ENCODE measurements around the gene ARHGAP11B.
"Not testable (repeated sequence)": the region's sequence is repeated elsewhere in the genome, so short reads cannot be mapped to it uniquely, and the experiment has no call there.

Gene ARHGAP11B
- long read RNA-seq, donor 1, partial matches to known transcripts = 0 of 1 reads
- long read RNA-seq, donor 1, other reads (novel, unspliced or antisense) = 0 of 1 reads
- long read RNA-seq, donor 2 = 0 reads
- long read RNA-seq, donor 3 = 0 reads
- long read RNA-seq, donor 4 = 0 reads
- long read RNA-seq, donor 5 = 0 reads
- long read RNA-seq, donor 6 = 0 reads
- long read RNA-seq, donor 7 = 0 reads
- long read RNA-seq, donor 8 = 0 reads
- long read RNA-seq, donor 9 = 0 reads
- long read RNA-seq, donor 10 = 0 reads
- long read RNA-seq, donor 11 = 0 reads

- DNase-seq = peak; percentile 97
These were observed at the start of gene ARHGAP11B for GRCh38 chr15:30625436-30626193. TSS of gene ARHGAP11B (plus strand) at chr15:30626128.

DNA sequence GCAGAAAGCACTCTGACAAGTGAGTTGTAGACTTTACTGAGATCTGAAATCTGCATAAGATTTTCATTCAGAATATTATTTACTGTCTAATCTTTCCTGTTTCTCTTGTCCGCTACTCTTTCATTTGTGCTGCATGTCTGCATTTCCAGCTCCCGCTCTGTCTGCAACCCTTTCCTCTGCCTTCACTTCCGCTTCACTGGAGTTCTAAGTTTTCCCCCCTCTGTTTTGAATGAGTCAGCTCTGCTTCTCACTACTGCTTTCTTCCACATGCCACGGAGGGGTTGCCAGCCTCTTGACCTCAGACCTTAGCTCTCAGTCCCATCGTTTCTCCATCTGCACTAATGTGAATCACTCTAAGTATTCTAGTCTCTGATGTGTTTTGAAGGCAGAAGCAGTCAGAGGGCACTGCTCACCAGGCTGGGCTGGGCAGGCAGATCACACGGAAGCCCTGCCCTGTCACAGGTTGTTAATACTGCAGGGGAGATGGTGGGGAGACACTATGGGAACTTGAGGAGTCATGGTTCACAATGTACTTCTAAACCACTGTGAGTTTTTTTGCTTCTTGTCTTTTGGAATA is 46.4 kb upstream of the ARHGAP11B start:
- not testable (repeated sequence) for DNase-seq

DNA sequence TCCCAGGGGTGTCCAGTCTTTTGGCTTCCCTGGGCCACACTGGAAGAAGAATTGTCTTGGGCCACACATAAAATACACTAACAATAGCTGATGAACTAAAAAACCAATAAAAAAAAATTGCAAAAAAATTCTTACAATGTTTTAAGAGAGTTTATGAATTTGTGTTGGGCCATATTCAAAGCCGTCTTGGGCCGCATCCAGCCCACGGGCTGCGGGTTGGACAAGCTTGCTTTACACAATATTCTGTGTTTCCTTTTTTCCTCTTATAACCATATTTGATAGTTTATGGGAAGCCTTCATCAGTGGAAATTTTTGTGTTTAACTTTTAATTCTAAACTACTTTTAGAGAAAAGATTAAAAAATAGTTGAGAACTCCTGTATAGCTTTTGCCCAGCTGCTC is 45.2 kb upstream of the ARHGAP11B start:
- DNase-seq = not testable (repeated sequence)

- not testable (repeated sequence) for DNase-seq
These were observed 27.0 kb upstream of the ARHGAP11B start for GRCh38 chr15:30598953-30599352.

DNA sequence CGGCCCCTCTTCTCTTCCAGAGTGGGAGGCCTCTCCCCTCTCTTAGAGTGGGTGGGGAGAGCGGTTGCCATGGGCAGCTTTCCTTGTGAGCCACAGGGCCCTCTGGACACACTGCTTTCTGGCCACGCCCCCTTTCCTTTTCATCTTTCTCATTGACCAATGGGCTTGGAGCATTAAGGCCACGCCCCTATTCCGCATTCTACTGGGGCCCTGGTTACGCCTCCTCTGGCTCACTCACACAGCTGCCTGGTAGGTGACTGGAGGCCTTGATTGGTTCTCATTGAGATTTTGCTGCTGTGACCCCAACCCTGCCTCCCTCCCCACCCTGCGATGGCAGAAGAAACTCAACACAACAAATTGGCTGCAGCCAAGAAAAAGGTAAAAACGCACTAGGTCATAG is 22.1 kb upstream of the ARHGAP11B start, which contains the start of gene GOLGA8H:
Gene GOLGA8H (plus strand): TSS at position 233 of the 400 bp plus-strand sequence. CDS start 98 bp downstream, at position 331.
- not testable (repeated sequence) for DNase-seq

- DNase-seq = not testable (repeated sequence)
These were observed 13.7 kb upstream of the ARHGAP11B start for GRCh38 chr15:30612271-30612670.

GRCh38 chr15:30621342-30621741 is 4.6 kb upstream of the ARHGAP11B start:
- DNase-seq = not testable (repeated sequence)

DNA sequence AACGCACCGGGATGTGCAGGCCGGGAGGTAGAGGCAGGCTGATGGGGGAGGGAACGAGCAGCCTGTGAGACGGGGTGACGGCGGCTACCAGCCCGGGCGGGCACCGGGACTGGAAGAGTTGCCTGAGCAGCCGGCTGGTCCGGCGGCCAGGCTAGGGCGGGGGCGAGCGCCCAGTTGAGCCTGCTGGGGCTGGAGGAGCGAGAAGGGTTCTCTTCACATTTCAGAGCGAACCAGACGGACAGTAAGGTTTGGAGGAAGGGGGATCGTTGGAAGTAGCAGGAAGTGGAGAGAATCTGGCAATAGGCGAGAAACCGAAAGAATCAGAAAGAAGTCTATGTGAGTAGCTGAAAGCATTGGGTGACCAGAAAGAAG is 252 bp downstream of the ARHGAP11B start:
- DNase-seq = peak; percentile 25

GRCh38 chr15:30626632-30627031 is 704 bp downstream of the ARHGAP11B start:
- DNase-seq = not testable (repeated sequence)

- DNase-seq = no peak
These were observed 24.3 kb downstream of the ARHGAP11B start for GRCh38 chr15:30650012-30650929.

DNA sequence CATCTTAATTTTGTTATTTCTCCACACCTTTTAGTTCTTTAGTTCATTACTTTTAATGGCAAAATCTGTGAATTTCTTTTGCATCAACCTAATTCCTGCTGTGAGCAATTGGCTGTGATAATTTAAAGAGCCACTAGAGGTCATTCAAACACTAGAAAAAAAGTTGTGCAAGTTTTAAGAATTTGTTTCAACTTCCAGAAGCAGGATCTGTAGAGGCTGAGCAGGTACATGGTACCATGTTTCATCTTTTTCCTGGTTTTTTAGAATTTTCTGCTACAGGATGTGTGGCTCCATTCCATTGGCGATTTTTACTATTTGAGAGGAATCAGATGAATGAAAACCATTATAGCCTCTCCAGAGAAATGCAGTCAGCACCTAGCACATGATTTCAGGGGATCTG is 35.2 kb downstream of the ARHGAP11B start:
- DNase-seq = peak; percentile 16

- not testable (repeated sequence) for DNase-seq
These were observed 43.7 kb downstream of the ARHGAP11B start for GRCh38 chr15:30669621-30670020.

DNA sequence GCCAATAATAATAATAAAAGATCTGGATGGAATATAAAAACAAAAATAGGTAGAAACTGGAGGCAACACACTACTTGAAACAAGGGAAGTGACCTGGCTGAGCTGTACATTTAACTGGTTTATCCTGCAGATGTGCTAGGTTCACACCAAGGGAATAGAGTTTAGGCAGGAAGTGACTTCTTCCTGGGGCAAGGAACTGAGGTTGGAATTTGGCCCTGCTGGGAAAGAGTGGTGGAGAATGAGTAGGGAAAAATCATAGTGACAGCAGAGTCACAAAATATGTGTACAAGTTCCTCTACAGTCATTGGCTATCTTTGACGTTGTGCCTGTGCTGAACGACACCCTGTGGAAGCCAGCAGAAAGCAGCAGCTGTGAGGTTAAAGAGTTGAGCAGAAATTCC is 44.1 kb downstream of the ARHGAP11B start:
- no peak for DNase-seq

GRCh38 chr15:30671309-30671708 is 45.4 kb downstream of the ARHGAP11B start:
- DNase-seq = no peak

- DNase-seq = no peak
These were observed 49.2 kb downstream of the ARHGAP11B start for GRCh38 chr15:30675126-30675525.

DNA sequence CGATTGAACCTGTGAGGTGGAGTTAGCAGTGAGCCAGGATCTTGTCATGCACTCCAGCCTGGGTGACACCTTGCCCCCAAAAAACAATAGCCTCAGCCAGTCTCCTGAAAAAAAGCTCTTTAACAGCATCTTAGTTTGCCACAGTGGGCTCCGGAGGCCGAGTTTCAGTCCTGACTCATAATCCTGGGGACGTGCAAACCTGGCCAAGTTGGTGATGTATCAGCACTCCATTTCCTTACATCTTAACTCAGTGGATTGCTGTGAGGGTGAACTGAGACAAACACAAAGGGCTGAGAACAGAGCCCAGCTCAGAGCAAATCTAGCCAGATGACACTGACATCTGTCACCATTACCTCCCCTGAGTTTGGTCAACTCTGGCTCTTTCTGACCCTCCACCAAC is 50.0 kb downstream of the ARHGAP11B start:
- not testable (repeated sequence) for DNase-seq

- not testable (repeated sequence) for DNase-seq
These were observed 55.1 kb downstream of the ARHGAP11B start for GRCh38 chr15:30680997-30681396.

- not testable (repeated sequence) for DNase-seq
These were observed 59.9 kb downstream of the ARHGAP11B start for GRCh38 chr15:30685709-30686285.

DNA sequence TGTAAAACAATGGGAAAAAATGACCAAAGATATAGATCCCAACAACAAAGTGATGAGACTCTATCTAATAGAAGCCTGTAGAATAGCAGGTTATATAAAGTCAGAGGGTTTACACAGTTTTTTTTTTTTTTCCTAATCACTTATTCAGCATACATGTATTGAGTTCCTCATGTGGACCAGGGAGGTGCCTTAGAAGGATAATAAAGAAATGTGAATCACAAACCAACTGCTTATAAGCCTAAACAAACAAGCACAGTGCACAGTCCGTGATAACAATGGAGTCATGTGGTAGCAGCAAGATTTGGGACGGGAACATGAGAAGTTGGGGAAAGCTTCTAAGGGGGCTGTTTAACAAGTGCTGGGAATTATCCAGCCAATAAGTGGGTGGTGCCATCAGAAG is 60.7 kb downstream of the ARHGAP11B start:
- not testable (repeated sequence) for DNase-seq

Measured in muscle of arm (tissue), 11 donors.